ENCODE data around the gene SIDT2.

SIDT2 gene

DNA sequence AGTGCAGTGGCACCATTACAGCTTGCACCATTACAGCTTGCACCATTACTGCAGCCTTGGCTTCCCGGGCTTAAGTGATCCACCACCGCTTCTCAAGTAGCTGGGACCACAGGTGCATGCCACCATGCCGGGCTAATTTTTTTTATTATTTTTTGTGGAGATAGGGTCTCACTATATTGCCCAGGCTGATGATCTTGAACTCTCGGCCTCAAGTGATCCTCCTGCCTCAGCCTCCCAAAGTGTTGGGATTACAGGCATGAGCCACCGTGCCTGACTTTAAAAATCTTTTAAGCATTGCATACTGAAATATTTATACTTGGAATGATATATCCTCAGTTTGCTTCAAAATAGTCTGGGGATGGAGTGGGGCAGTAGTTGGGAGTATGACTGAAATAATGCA lies 24.1 kb upstream of the SIDT2 start:
- H3K4me3 ChIP-seq (ENCODE audit: low read length) = no peak overlapping the region
- H2AFZ ChIP-seq (ENCODE audit: low read depth, low read length) = no peak overlapping the region
- H3K4me1 ChIP-seq (ENCODE audit: insufficient read depth, low read length) = no peaks in the 10 kb centered on the region
- peaks cover 47% of the 10 kb centered on the region for H3K36me3 ChIP-seq (ENCODE audit: insufficient read depth, low read length)
- H3K27me3 ChIP-seq (ENCODE audit: insufficient read depth, low read length) = no peaks in the 10 kb centered on the region
- H3K9me3 ChIP-seq (ENCODE audit: low read length) = no peaks in the 10 kb centered on the region

DNA sequence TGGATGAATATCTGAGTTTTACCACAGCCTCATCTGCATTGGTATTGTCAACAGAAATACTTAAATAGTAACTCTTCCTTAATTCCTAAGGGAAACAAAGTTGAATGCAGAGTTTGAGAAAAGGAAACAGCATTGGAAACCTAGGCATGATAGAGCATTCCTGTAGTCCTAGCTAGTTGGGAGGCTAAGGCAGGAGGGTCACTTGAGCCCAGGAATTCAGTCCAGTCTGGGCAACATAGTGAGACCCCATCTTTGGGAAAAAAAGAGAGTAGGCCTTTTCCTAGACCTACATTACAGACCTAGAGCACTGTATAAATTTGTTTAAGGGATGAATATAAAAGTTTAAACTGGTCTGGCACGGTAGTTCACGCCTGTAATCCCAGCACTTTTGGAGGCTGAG lies 21.0 kb upstream of the SIDT2 start:
- no peak overlapping the region for H2AFZ ChIP-seq (ENCODE audit: low read depth, low read length)
- H3K4me3 ChIP-seq (ENCODE audit: low read length) = no peak overlapping the region
- H3K4me1 ChIP-seq (ENCODE audit: insufficient read depth, low read length) = no peaks in the 10 kb centered on the region
- no peaks in the 10 kb centered on the region for H3K9me3 ChIP-seq (ENCODE audit: low read length)
- peaks cover 61% of the 10 kb centered on the region for H3K36me3 ChIP-seq (ENCODE audit: insufficient read depth, low read length)
- H3K27me3 ChIP-seq (ENCODE audit: insufficient read depth, low read length) = no peaks in the 10 kb centered on the region

DNA sequence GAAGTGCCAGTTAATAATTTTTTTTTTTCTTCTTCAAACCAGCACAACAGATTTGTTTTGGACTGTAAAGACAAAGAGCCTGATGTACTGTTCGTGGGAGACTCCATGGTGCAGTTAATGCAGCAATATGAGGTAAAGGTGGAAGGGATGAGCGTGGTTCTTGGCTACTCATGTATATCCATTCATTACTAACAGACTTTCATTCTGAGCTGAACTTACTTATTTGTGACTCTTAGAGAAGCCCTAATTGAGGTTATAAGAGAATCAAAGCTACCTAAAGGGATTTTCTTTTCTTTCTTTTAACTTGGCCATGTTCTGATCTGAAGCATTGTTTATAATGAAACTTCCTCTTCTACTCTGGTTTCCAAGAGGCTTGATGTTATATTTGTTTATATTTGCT lies 18.7 kb upstream of the SIDT2 start:
- peaks cover 68% of the 10 kb centered on the region for H3K36me3 ChIP-seq (ENCODE audit: insufficient read depth, low read length)
- no peaks in the 10 kb centered on the region for H3K4me1 ChIP-seq (ENCODE audit: insufficient read depth, low read length)
- H3K4me3 ChIP-seq (ENCODE audit: low read length) = no peak overlapping the region

DNA sequence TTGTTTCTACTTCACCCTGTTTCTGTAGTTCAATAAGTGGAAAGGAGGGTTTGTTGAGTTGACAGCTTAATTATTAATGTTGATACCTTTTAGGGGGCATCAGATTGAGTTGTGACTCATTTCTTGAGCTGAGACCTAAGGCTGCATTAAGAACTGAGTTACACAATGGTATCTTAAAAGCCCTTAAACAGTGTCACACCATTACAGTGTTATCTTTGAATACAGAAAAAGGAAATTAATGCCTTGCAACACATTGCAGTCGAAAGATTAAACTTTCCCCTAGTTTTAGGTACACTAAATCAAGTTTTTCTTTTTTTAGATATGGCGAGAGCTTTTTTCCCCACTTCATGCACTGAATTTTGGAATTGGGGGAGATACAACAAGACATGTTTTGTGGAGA lies 17.7 kb upstream of the SIDT2 start:
- peaks cover 68% of the 10 kb centered on the region for H3K36me3 ChIP-seq (ENCODE audit: insufficient read depth, low read length)
- no peak overlapping the region for H3K4me3 ChIP-seq (ENCODE audit: low read length)
- no peaks in the 10 kb centered on the region for H3K27me3 ChIP-seq (ENCODE audit: insufficient read depth, low read length)
- no peaks in the 10 kb centered on the region for H3K9me3 ChIP-seq (ENCODE audit: low read length)
- no peaks in the 10 kb centered on the region for H3K4me1 ChIP-seq (ENCODE audit: insufficient read depth, low read length)
- no peak overlapping the region for H2AFZ ChIP-seq (ENCODE audit: low read depth, low read length)

More for the DNA sequence above, 18.7 kb upstream of the SIDT2 start:
- Histone ChIP-seq H3K9me3 (ENCODE audit: low read length) (no peaks in the 10 kb centered on the region), H3K27me3 (ENCODE audit: insufficient read depth, low read length) (no peaks in the 10 kb centered on the region), H2AFZ (ENCODE audit: low read depth, low read length) (no peak overlapping the region)

DNA sequence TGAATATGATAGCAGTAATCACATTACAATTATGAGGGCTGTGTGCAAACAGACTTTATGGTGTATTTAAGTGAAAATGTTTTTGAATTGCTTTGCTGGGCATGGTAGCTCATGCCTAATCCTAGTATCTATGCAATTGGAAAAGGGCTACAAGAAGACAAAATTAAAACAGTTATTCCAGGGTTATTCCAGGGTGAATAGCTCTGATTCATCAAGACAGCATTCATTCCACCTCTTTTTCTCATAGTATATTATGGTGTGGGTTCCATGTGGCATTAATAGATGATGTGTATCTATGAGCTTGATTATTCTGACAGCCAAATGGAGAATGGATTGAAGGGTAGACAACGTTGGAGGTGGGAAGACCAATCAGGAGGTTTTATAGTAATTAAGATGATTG lies 12.1 kb upstream of the SIDT2 start:
- Histone ChIP-seq H3K36me3 (ENCODE audit: insufficient read depth, low read length) (peaks cover 77% of the 10 kb centered on the region), H3K4me1 (ENCODE audit: insufficient read depth, low read length) (no peaks in the 10 kb centered on the region), H3K9me3 (ENCODE audit: low read length) (no peaks in the 10 kb centered on the region), H2AFZ (ENCODE audit: low read depth, low read length) (no peak overlapping the region), H3K4me3 (ENCODE audit: low read length) (no peak overlapping the region), H3K27me3 (ENCODE audit: insufficient read depth, low read length) (no peaks in the 10 kb centered on the region)

DNA sequence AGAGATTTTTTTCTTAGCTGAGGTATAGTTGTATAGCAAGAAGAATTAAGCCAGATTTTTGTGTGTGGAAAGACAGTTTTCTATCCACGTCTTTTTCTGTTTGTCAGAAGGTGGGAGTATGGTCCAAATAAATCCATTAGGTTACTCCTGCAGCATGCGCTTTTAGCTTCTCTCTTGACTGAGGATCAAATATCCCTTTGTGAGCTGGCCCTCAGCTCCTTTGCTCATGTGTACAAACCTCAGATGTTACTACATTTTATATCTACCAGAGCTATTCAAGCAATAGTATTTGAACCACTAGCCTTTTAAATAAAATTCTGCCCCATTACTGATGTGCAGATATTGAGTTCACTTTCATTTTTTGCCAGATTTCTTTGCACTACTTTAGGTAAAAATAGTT lies 8.8 kb upstream of the SIDT2 start:
- no peak overlapping the region for H2AFZ ChIP-seq (ENCODE audit: low read depth, low read length)
- H3K4me3 ChIP-seq (ENCODE audit: low read length) = no peak overlapping the region
- H3K36me3 ChIP-seq (ENCODE audit: insufficient read depth, low read length) = peaks cover 57% of the 10 kb centered on the region
- H3K9me3 ChIP-seq (ENCODE audit: low read length) = no peaks in the 10 kb centered on the region
- H3K4me1 ChIP-seq (ENCODE audit: insufficient read depth, low read length) = no peaks in the 10 kb centered on the region
- H3K27me3 ChIP-seq (ENCODE audit: insufficient read depth, low read length) = no peaks in the 10 kb centered on the region

DNA sequence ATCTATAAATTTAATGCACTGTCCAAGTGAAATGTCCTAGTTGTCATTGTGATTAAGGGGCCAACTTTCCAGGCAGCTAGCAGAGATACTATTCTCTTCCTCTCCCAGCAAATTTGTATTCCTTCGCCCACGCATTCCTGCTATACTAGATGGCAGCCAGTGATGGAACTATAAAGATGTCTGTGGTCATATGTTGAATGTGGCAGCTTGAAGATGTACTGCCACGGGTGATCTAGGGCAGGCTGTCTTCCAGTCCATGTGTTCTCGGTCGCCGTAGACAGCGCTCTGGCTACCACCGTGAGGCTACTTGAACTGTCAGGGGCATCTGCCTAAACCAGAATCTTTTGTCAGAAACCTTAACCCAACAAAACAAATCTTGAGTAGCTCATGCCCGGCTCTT lies 8.3 kb upstream of the SIDT2 start:
- Histone ChIP-seq H3K27me3 (ENCODE audit: insufficient read depth, low read length) (no peaks in the 10 kb centered on the region), H2AFZ (ENCODE audit: low read depth, low read length) (no peak overlapping the region), H3K9me3 (ENCODE audit: low read length) (no peaks in the 10 kb centered on the region), H3K36me3 (ENCODE audit: insufficient read depth, low read length) (peaks cover 56% of the 10 kb centered on the region), H3K4me3 (ENCODE audit: low read length) (no peak overlapping the region), H3K4me1 (ENCODE audit: insufficient read depth, low read length) (peaks cover 4% of the 10 kb centered on the region)

DNA sequence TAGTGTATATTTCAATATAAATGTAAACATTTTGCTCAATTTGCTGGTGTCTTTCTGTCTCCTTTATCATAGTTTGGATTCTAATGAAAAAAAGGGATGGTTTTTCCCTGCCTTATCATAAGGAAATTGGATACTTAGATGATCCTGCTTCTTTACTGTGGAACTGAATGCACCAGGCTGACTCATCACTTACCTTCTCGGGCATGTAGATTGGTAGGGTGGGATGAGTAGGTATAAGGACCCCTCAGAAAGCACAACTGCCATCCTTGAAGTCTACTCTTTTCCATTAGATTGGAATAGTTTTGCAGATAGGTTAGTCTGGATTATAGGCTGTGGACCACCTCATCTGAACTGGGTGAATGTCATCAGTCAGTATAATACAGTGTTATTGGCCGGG lies 7.5 kb upstream of the SIDT2 start:
- H3K27me3 ChIP-seq (ENCODE audit: insufficient read depth, low read length) = no peaks in the 10 kb centered on the region
- no peak overlapping the region for H3K4me3 ChIP-seq (ENCODE audit: low read length)
- H3K4me1 ChIP-seq (ENCODE audit: insufficient read depth, low read length) = peaks cover 4% of the 10 kb centered on the region
- no peaks in the 10 kb centered on the region for H3K9me3 ChIP-seq (ENCODE audit: low read length)
- H2AFZ ChIP-seq (ENCODE audit: low read depth, low read length) = no peak overlapping the region
- peaks cover 52% of the 10 kb centered on the region for H3K36me3 ChIP-seq (ENCODE audit: insufficient read depth, low read length)

DNA sequence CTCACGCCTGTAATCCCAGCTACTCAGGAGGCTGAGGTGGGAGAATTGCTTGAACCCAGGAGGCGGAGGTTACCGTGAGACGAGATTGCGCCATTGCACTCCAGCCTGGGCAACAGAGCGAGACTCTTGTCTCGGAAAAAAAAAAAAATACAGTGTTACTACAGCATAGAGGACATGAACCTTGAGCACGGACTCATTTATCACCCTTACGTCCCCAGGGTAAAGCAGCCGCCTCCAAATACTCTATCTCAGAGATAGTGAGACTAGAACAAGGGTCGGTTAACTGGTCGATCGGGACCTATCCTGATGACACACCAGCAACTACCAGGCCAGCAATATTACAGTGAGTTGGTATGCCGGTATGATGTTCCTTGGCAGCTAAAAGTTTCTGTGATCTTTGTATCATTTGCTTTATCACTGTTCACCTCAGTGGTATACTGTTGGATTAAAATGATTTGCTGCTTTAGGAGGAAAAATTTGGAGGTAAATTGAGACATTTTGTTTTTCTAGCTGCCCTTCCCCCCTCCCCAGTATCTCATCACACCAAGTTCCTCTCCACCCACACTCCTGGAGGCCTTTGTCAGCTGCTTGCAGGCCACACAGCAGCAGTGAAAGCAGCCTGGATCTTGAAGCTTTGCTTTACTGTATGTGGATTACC lies 7.0 kb upstream of the SIDT2 start:
- H3K4me1 ChIP-seq (ENCODE audit: insufficient read depth, low read length) = peaks cover 4% of the 10 kb centered on the region
- no peaks in the 10 kb centered on the region for H3K27me3 ChIP-seq (ENCODE audit: insufficient read depth, low read length)
- H3K36me3 ChIP-seq (ENCODE audit: insufficient read depth, low read length) = peaks cover 49% of the 10 kb centered on the region
- no peak overlapping the region for H3K4me3 ChIP-seq (ENCODE audit: low read length)
- H2AFZ ChIP-seq (ENCODE audit: low read depth, low read length) = no peak overlapping the region
- H3K9me3 ChIP-seq (ENCODE audit: low read length) = no peaks in the 10 kb centered on the region

DNA sequence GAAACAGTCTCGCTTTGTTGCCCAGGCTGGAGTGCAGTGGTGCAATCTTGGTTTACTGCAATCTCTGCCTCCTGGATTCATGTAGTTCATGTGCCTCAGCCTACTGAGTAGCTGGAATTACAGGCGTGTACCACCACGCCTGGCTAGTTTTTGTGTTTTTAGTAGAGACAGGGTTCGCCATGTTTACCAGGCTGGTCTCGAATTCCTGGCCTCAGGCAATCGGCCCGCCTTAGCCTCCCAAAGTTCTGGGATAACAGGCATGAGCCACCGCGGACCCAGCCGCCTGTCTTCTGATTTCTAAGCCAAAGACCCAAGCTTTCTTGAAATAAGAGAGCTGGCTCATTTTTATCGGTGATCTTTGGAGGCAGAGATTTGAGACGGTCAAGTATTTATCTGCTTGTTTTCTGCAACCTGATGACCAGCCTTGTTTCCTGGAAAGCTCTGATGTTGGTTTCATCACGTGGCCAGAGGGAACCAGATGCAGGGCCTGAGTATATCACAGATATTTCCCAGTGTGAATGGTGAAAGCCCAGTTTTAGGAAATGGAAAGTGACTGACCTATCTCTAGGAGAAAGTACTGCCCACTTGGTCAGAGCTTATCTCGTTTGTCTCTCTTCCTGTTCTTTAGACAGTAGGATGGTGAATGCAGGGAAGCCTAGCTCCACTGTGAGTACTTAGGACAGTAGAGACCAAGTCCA lies 5.7 kb upstream of the SIDT2 start:
- Histone ChIP-seq H3K36me3 (ENCODE audit: insufficient read depth, low read length) (peaks cover 36% of the 10 kb centered on the region), H3K27me3 (ENCODE audit: insufficient read depth, low read length) (no peaks in the 10 kb centered on the region), H3K4me1 (ENCODE audit: insufficient read depth, low read length) (peaks cover 5% of the 10 kb centered on the region), H3K9me3 (ENCODE audit: low read length) (no peaks in the 10 kb centered on the region), H2AFZ (ENCODE audit: low read depth, low read length) (no peak overlapping the region), H3K4me3 (ENCODE audit: low read length) (no peak overlapping the region)

DNA sequence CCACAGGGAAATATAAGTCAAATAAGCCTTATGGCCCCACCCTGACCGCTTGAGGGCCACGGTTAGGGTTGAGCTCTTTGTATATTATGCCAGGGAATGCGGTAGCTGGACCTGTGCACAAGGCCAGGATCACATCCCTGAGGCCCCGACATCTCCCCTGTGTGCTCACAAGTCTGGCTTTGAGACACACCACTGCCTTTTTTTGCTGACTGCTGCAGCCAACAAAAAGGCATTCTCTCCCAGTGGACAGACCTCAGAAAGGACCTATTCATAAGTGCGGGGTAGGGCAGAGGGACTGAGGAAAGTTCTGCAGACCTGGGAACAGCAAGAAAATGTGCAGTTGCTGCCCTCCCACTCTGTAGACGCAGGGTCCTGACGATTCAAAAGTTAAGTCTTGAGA lies 3.4 kb upstream of the SIDT2 start:
- H2AFZ ChIP-seq (ENCODE audit: low read depth, low read length) = no peak overlapping the region
- no peak overlapping the region for H3K4me3 ChIP-seq (ENCODE audit: low read length)
- H3K4me1 ChIP-seq (ENCODE audit: insufficient read depth, low read length) = peaks cover 20% of the 10 kb centered on the region
- H3K9me3 ChIP-seq (ENCODE audit: low read length) = no peaks in the 10 kb centered on the region
- peaks cover 22% of the 10 kb centered on the region for H3K36me3 ChIP-seq (ENCODE audit: insufficient read depth, low read length)
- no peaks in the 10 kb centered on the region for H3K27me3 ChIP-seq (ENCODE audit: insufficient read depth, low read length)

DNA sequence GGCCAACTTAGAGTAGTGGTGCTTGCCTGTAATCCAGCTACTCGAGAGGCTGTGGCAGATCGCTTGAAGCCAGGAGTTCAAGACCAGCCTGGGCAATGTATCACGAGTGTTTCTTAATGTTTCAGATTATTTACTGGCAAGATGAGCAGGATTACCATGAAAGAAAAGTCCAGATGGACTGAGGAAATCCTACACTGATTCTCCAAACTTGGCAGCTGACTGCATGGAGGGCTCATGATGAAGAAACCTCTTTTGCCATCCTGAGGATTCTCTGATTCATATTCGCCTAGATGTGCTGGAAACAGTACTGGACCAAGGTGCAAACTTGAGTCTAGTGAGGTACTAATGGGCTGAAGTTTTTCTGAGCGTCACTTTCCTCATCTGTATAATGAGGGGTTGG lies 2.8 kb upstream of the SIDT2 start:
- no peaks in the 10 kb centered on the region for H3K27me3 ChIP-seq (ENCODE audit: insufficient read depth, low read length)
- H2AFZ ChIP-seq (ENCODE audit: low read depth, low read length) = no peak overlapping the region
- no peaks in the 10 kb centered on the region for H3K9me3 ChIP-seq (ENCODE audit: low read length)
- peaks cover 20% of the 10 kb centered on the region for H3K4me1 ChIP-seq (ENCODE audit: insufficient read depth, low read length)
- H3K36me3 ChIP-seq (ENCODE audit: insufficient read depth, low read length) = peaks cover 16% of the 10 kb centered on the region
- H3K4me3 ChIP-seq (ENCODE audit: low read length) = no peak overlapping the region

DNA sequence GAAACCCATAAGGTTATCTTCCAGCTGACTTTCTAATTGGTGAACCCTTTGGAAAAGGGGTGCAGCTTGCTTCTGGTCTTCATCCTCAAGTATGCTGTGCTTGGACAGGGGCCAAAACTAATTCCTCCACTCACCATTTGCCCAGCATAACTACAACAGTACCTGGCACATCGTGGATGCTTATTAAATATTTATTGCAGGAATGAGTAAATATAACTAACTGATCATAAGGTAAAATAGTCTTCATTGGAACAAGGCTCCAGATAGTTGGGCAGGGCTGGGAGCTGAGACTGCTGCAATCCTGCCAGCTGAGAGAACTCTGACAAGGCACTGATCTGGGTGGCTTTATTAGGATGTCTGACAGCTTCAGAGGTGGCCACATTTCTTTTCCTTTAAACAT lies 2.4 kb upstream of the SIDT2 start:
- H3K4me3 ChIP-seq (ENCODE audit: low read length) = no peak overlapping the region
- peaks cover 20% of the 10 kb centered on the region for H3K4me1 ChIP-seq (ENCODE audit: insufficient read depth, low read length)
- H3K27me3 ChIP-seq (ENCODE audit: insufficient read depth, low read length) = no peaks in the 10 kb centered on the region
- no peak overlapping the region for H2AFZ ChIP-seq (ENCODE audit: low read depth, low read length)
- peaks cover 12% of the 10 kb centered on the region for H3K36me3 ChIP-seq (ENCODE audit: insufficient read depth, low read length)
- H3K9me3 ChIP-seq (ENCODE audit: low read length) = no peaks in the 10 kb centered on the region

All from neuron (in vitro differentiated cells).